Right cardiac atrium (tissue), 5 donors: Measurements from ENCODE around the gene SLC39A2. TPM values are rescaled to one million over a fixed set of nuclear protein-coding genes. Genes with fewer than 3 reads are reported as not detected.

Source experiments
- ATAC-seq, 2 donors: fragments of 200-7000 bp; cut with Tn5 transposase; one replicate each; pipeline versions ENCODE4 v1.8.0 to v1.9.1; 2020; ENCODE audit warnings: moderate library complexity in 2 of 2, mild to moderate bottlenecking in 1 of 2
- DNase-seq, 3 donors: peaks; one replicate each; pipeline ENCODE4 v3.0.0-alpha.2; 2020
- H3K27ac ChIP-seq: one replicate; pipeline ENCODE4 v1.5.1; 2013; ENCODE audit warnings: mild to moderate bottlenecking, low read length, control low read depth, moderate library complexity
- H3K27me3 ChIP-seq: one replicate; pipeline ENCODE4 v1.6.1; 2013; ENCODE audit not compliant: control insufficient read depth, insufficient read depth
- H3K4me1 ChIP-seq: one replicate; pipeline ENCODE4 v1.6.1; 2013; ENCODE audit warnings: low read length; ENCODE audit not compliant: control insufficient read depth, insufficient read depth
- H3K4me3 ChIP-seq: one replicate; pipeline ENCODE4 v1.5.1; 2013; ENCODE audit warnings: low read length, control low read depth
- H3K9me3 ChIP-seq: one replicate; pipeline ENCODE4 v1.6.1; 2013; ENCODE audit warnings: low read length; ENCODE audit not compliant: control insufficient read depth
- WGBS: extraction: QIAGEN DNeasy Blood & Tissue Kit; methylation state at CpG from one replicate; pipeline ENCODE4 v1.1.7; 2013; 5-methylcytosine and 5-hydroxymethylcytosine counted together
- intact Hi-C, 4 donors: fragments of 100-400 bp; cut with DNase I; formaldehyde crosslinking; loops; one replicate each; pipeline versions ENCODE4 v1.11.0 to v1.14.0; 2022 to 2023
- polyA plus RNA-seq: library from polyadenylated mRNA; stranded (reverse); fragments of 200-250 nt; gene quantifications from one replicate; pipeline ENCODE4 v1.2.3, GENCODE V29; 2013
- total RNA-seq, 4 donors: library from RNA; stranded (reverse); fragmentation: NEBNext Ultra II Directional; extraction: Animal tissue kit (Norgen Biotek cat#: 25700); gene quantifications; one replicate each; pipeline ENCODE4 v1.2.1, GENCODE V29; 2021
- donor health status: healthy with polysubstance abuse.
- donor health status: DM: no; HTN: yes; CAD: no.
- donor health status: DM: no; HTN: no; CAD: no.
- donor health status: DM: no; HTN: yes; CAD: no; lungs with severe emphysema.
- donor health status: DM: yes; HTN: yes; CAD: no.

Gene SLC39A2
- total and polyA plus RNA-seq, 5 donors: 0.16 to 0.35 (median 0.29) TPM; not detected in 2

GRCh38 chr14:21025371-21026273 lies 26.5 kb downstream of the SLC39A2 start:
- H3K9me3 ChIP-seq: no peaks in the 10 kb centered on the region
- 3% methylated on average over 58 of the region's 58 CpGs for WGBS
- peak overlapping the region; percentile 98 for H3K27ac ChIP-seq
- intact Hi-C loops: no loop called here
- no peaks in the 10 kb centered on the region for H3K27me3 ChIP-seq
- DNase-seq (peak; percentile 87 to 96 (median 95)), ATAC-seq (peak; percentile 72 to 82)
- peaks cover 12% of the 10 kb centered on the region for H3K4me1 ChIP-seq
- H3K4me3 ChIP-seq: peak overlapping the region; percentile 90

- DNase-seq (peak in 2 of 3 donors; percentile 79), ATAC-seq (no peak)
- 47% methylated on average over 7 of the region's 7 CpGs for WGBS
- peak overlapping the region; percentile 92 for H3K27ac ChIP-seq
- H3K9me3 ChIP-seq: no peaks in the 10 kb centered on the region
- intact Hi-C loops: no loop called here
- H3K4me1 ChIP-seq: peaks cover 12% of the 10 kb centered on the region
- no peaks in the 10 kb centered on the region for H3K27me3 ChIP-seq
- H3K4me3 ChIP-seq: no peak overlapping the region
These were observed 27.3 kb downstream of the SLC39A2 start for GRCh38 chr14:21026274-21026987.

- 10% methylated on average over 3 of the region's 3 CpGs for WGBS
- H3K4me1 ChIP-seq: peaks cover 12% of the 10 kb centered on the region
- no peaks in the 10 kb centered on the region for H3K27me3 ChIP-seq
- no peak overlapping the region for H3K4me3 ChIP-seq
- H3K27ac ChIP-seq: peak overlapping the region; percentile 92
- no peaks in the 10 kb centered on the region for H3K9me3 ChIP-seq
- ATAC-seq (peak in 1 of 2 donors; percentile 58), DNase-seq (peak in 2 of 3 donors; percentile 61 to 71)
- intact Hi-C loops: no loop called here
These were observed 27.9 kb downstream of the SLC39A2 start for GRCh38 chr14:21026988-21027315.

- no peaks in the 10 kb centered on the region for H3K9me3 ChIP-seq
- WGBS: 92% methylated on average over 5 of the region's 5 CpGs
- ATAC-seq (no peak), DNase-seq (no peak)
- no peak within 1 kb of the TSS for H3K27ac ChIP-seq
- H3K27me3 ChIP-seq: no peaks in the 10 kb centered on the region
- H3K4me1 ChIP-seq: peaks cover 8% of the 10 kb centered on the region
- intact Hi-C loops: no loop called here
- no peak within 1 kb of the TSS for H3K4me3 ChIP-seq
These were observed 30.8 kb downstream of the SLC39A2 start, which contains the start of gene TPPP2 for GRCh38 chr14:21029917-21030316. TSS of gene TPPP2 (plus strand) at chr14:21030217. CDS start at chr14:21030582, 365 bp downstream.

- WGBS: 87% methylated on average over 12 of the region's 12 CpGs
- peaks cover 8% of the 10 kb centered on the region for H3K4me1 ChIP-seq
- no peak overlapping the region for H3K27ac ChIP-seq
- no peak for ATAC-seq
- intact Hi-C loops: no loop called here
- no peaks in the 10 kb centered on the region for H3K9me3 ChIP-seq
- no peak for DNase-seq
- no peak overlapping the region for H3K4me3 ChIP-seq
- H3K27me3 ChIP-seq: no peaks in the 10 kb centered on the region
These were observed 31.4 kb downstream of the SLC39A2 start for GRCh38 chr14:21030531-21030930.

- Histone ChIP-seq H3K27ac (no peak overlapping the region), H3K4me3 (no peak overlapping the region), H3K4me1 (no peaks in the 10 kb centered on the region), H3K9me3 (no peaks in the 10 kb centered on the region), H3K27me3 (no peaks in the 10 kb centered on the region)
- no peak for ATAC-seq
- intact Hi-C loops: no loop called here
- DNase-seq: no peak
- WGBS: 84% methylated on average over 5 of the region's 5 CpGs
These were observed 33.4 kb downstream of the SLC39A2 start for GRCh38 chr14:21032326-21033132.

GRCh38 chr14:21033133-21033698 lies 34.1 kb downstream of the SLC39A2 start:
- H3K4me3 ChIP-seq: no peak overlapping the region
- 82% methylated on average over 4 of the region's 4 CpGs for WGBS
- intact Hi-C loops: no loop called here
- no peak for ATAC-seq
- no peaks in the 10 kb centered on the region for H3K27me3 ChIP-seq
- no peak overlapping the region for H3K27ac ChIP-seq
- DNase-seq: no peak
- H3K9me3 ChIP-seq: no peaks in the 10 kb centered on the region
- no peaks in the 10 kb centered on the region for H3K4me1 ChIP-seq

GRCh38 chr14:21034707-21035106 lies 35.6 kb downstream of the SLC39A2 start, which contains the start of gene RNASE13:
TSS of gene RNASE13 (minus strand) at chr14:21034807. CDS start at chr14:21034288, 519 bp downstream.
- H3K9me3 ChIP-seq: no peaks in the 10 kb centered on the region
- intact Hi-C loops: no loop called here
- 81% methylated on average over 5 of the region's 5 CpGs for WGBS
- no peak for ATAC-seq
- DNase-seq: no peak
- no peak within 1 kb of the TSS for H3K27ac ChIP-seq
- H3K4me3 ChIP-seq: no peak within 1 kb of the TSS
- H3K4me1 ChIP-seq: peaks cover 5% of the 10 kb centered on the region
- H3K27me3 ChIP-seq: no peaks in the 10 kb centered on the region

- DNase-seq (no peak), ATAC-seq (no peak)
- H3K4me3 ChIP-seq: no peak overlapping the region
- H3K4me1 ChIP-seq: peaks cover 7% of the 10 kb centered on the region
- no peak overlapping the region for H3K27ac ChIP-seq
- no peaks in the 10 kb centered on the region for H3K27me3 ChIP-seq
- intact Hi-C loops: no loop called here
- no peaks in the 10 kb centered on the region for H3K9me3 ChIP-seq
- 93% methylated on average over 7 of the region's 7 CpGs for WGBS
These were observed 37.7 kb downstream of the SLC39A2 start for GRCh38 chr14:21036751-21037150.

GRCh38 chr14:21037156-21037555 lies 38.1 kb downstream of the SLC39A2 start:
- no peaks in the 10 kb centered on the region for H3K27me3 ChIP-seq
- intact Hi-C loops: no loop called here
- peaks cover 7% of the 10 kb centered on the region for H3K4me1 ChIP-seq
- ATAC-seq (no peak), DNase-seq (no peak)
- no peak overlapping the region for H3K27ac ChIP-seq
- no peaks in the 10 kb centered on the region for H3K9me3 ChIP-seq
- 81% methylated on average over 3 of the region's 3 CpGs for WGBS
- no peak overlapping the region for H3K4me3 ChIP-seq
